Activated gamma-delta T cell treated with Interleukin-2 at 50 U/mL for 16 hours (primary cell): ENCODE data around the gene CADM2.
"Not testable (repeated sequence)": the region's sequence is repeated elsewhere in the genome, so short reads cannot be mapped to it uniquely, and the experiment has no call there.

Source experiments
- DNase-seq: peaks from one replicate; pipeline ENCODE4 v3.0.0-alpha.2; 2020

The CADM2 gene

DNA sequence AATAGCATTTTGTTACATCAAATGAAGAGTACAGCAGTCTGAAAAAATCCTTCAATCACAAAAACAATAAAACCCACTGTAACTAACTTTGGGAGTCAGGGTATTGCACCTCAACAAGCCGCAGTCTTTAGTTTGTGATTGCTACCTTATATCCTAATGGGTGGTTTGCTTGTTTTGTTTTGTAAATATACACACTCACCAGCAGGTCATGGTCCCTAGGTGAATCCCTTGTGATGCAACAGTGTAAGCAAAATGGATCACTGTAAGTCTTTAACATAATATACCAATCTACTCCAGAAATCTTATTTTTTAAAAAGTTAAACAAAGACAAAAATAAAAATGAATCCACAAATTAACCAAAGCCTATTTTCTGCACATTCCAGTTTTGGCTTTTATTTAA, 749.5 kb downstream of the CADM2 start:
- DNase-seq, result not testable (repeated sequence)

DNA sequence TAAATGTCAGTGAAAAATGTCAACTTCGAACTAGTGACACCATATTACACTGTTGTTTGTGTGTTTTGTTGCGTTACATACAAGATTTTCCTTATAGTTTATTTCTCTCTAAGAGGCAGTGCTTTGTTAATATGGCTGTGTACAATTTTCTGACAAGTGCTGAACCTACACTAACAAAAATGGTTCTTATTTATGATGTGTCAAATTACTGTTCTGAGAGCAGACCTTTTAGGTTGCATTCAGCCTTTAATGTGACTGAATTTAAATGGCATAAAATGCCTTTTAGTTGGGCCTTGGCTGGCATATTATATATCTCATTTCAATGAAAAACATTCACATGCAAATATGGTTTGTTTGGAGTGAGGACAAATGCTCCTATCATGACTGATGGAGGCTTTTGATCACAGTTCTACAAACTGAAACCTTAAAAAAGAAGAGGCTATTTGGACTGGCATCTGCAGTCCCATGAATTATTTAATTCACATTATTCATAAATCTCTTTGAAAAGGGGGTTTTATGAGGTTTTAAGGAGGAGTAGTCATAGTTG, 750.6 kb downstream of the CADM2 start:
- DNase-seq, result no peak

DNA sequence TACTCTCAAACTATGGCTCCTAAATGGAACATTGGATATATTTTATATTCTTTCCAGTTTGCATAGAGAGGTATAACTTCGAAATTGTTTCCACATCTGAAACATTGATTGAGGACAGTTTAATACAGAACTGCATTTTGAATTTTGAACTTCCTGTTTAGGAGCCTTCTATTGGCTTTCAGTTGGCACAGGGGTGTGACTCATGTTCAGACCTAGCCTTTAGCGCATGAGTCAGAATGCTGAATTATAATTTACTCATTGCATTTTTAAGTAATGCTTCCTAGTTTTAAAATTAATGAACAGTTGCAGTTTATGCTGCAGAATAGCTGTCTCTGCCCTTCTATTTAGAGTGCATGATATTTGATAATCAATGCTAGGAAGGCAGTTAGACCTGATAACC, 751.7 kb downstream of the CADM2 start:
- DNase-seq, result no peak

DNA sequence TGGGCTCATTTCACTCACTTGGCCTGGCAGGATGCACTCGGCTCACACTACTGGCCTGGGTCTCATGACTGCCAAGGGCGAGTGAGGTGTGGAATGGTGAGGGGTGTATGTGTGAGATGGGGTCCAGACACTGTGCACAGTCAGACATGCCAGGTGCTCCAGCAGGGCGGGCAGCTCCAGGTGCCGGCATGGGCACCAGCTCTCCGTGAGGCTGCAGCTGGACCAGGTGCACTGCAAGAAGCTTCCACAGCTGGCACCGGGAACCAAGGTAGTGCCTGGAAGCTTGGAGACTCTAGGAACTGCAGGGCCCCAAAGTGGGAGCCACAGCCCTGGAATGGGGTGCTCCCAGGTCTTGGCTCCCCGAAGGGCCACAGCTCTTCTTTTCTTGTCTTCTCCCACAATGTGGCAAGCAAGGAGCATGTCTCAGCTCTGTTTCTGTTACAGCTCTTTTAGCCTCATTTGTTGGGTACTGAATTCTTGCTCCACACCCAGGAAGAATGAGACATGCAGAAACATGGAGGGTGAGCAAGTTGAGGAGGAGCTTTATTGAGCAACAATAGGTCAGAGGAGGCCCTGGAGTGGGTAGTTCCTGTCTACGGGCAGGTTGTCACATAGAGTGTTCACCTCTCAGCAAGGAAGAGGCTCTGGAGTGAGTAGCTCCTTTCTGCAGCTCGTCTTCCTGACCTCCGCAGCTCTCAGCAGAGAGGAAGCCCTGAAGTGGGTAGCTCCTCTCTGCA, 762.8 kb downstream of the CADM2 start:
- DNase-seq, result no peak

DNA sequence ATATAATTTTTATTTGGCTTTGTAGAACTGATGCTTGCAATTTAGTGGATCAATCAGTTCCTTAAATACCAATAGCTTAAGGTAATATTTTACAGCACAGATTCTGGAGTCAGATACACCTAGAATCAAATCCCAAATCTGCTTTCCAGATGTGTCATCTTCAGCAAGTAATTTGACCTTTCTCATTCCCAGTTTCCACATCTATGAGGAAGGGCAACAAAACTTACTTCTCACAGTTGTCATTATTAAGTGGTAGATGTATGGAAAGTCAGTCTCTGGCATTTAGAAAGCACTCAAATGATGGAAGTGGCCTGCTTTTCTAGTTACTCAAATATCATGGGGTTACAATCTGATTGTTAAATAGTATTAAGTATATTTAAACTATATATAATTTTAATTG, 767.0 kb downstream of the CADM2 start:
- DNase-seq, result no peak

DNA sequence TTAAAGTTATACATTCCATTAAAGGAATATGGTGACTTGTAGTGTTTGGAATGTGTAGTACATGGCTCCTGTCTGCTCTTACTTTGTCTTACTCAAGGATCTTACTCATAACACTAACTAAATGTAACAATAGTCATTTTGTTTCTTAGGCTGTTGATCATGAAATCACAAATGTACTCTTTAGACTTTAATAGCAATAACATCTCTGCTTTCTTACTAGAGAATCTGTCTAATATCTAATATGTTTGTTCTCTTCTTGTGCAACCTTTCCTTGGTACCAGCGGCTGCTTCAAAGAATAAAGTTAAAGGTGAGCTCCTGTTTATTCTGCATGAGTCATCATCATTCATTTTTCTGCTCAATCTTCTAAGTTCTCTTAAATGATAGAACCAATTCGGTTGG, 767.5 kb downstream of the CADM2 start:
- DNase-seq, result no peak

DNA sequence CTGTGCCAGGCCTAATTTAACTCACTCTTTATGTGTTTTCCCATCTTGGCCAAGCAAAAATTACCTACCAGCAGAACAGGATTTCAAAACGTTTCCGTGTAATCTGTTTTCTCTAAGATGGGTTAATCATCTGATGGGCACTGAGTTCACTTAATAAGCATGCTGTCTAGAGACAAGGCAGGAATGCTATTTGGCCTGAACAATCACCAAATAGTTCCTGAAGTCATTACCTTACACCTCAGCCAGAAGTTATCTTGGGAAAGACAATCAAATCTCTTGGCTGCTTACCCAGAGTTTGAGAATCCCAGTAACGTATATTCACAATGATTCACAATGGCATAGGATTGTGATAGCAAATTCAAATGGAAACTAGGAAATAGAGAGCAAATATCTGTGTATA, 779.1 kb downstream of the CADM2 start:
- DNase-seq, result no peak

DNA sequence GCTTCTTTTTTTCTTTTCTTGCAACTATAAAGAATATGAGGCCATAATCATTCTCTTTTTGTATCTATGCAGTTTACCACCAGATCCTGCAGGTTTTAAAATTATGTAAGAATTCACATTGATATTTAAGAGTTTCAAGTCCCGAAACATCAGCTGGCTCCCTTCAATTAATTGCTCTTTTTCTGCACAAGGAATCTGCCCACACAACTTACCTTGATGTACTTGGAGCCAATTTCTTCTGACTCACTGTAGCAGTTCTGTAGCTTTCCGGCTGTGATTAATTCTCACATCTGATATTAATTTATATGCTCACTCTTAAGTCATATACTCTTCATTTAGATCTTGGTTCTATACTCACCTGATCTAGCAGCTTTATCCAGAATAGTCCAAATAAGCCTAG, 781.8 kb downstream of the CADM2 start:
- no peak for DNase-seq

DNA sequence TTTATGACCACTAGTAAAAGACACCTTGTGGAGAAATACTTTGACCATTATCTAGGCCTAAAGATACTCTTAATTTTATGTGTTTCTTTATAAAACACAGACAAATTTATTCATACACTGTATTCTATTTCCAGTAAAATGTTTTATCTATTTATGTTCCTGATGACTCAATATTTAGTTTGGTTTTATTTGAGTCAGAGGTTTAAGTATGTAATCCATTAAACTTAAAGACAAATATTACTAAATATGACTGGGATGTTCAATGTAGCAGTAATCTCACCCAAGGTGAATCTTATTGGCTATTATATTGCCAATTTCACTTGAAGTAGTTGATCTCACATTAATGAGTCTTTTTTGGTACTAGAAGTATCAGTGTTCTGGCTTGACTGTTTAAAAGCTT, 799.7 kb downstream of the CADM2 start:
- DNase-seq, result no peak

DNA sequence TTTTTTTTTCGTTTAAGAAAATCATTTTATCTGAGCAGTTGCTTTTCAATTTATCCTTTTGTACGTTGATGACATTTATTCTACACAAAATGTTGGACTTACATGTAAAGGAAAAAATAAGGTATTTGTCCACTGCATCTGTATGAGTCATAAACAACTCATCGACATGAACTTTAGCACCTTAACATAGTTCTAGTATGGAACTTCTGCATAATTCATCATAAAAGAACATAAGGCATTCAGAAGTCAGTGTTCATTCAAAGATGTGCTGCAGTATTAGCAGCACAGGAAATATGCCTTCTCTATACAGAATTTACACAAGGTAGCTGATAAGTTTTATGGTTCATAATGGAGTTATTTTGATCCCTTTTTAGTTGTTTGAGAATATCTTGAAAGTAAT, 801.6 kb downstream of the CADM2 start:
- DNase-seq, result no peak

DNA sequence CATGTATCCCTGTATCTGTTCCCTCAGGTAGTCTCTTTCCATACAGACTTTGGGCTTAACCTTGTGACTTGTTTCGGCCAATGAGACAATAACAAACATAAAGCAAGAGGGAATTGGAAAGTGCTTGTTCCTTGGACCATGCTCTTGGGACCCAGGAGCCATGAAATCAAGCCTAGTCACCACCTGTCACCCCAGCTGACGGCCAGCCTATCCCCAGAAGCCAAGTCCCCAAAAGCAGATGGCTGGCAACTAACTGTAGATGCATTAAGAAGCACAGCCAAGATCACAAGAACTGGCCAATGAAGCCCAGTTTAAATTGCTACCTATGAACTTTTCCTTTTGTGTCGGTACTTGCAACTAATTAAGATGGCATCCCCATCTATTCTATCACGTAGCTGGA, 822.0 kb downstream of the CADM2 start:
- no peak for DNase-seq

DNA sequence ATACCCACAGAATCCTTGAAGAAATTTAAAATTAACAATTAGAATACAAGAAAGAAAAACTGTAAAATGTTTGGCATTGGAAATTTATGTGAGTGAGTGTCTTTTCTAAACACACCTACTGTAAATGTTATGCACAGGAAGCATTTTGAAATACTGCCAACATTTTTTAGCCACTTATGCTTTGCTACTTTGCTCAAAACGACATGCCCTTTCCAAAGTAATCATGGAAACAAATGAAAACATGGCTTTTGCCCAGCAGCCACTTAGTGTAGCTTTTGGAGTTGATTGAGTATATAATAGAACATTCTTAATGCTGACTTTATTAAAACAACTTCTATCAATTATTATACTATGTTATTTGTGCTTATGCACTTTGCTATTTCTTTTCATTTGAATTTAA, 823.0 kb downstream of the CADM2 start:
- DNase-seq, result no peak

DNA sequence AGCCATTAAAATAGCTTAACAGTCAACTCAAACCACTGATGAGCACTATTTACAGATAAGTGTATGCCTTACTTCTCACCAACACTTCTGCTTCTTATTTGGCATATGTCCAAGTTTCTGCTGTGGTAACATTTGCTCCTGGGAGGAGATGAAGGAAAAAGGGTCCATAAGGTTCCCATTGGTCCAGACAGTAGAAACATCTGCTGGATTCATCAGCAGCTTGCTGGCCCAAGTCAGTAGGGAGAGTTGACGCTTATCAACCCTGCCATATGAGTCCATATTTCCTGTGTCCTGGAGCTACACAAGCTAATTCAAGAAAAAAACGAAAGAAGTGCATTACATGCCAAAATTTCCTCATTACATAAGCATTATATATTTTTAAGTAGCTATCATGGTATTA, 824.5 kb downstream of the CADM2 start:
- no peak for DNase-seq

DNA sequence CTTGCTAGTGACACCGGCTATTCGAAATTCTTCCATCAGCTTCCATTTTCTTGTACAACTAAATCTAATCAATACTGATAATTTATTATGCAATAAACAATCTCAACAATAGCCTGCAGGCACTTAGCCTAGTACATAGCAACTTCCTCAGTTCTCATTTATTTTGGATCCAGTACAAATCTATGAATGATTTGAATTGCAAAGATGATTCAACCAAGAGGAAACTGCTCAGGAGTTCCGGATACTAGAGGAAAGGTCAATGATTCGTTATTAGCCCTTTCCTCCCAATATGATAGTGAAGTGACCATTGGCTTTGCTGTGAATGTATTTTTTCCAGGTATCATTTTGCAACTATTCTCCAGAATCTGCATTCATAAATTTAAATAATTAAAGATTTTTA, 827.0 kb downstream of the CADM2 start:
- DNase-seq, result no peak

DNA sequence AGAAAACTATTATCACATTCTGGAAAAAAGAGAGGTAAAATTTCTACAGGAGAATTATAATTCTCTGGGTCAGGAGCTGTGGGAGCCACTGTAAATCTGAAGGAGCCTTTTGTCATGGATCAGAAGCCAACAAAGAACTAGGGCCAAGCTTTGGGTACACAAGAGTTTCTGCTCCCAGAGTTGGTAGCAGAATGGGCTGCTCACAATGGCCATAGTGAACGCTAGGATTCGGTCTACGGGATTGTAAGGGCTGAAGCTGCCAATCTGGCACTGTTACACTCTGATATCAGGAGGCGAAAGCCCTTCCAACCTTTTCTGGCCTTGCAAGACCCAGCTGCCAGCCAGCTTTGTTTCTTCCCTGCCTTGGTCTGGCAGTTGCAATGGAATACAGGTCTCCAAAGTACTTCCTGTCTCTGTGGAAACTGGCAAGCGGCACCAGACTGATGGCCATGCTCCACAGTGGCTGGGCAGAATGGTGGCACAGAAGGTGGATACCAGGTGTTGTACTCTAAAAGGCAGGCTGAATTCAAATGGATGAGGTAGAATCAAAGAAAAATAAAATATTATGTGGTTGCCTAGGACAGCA, 831.7 kb downstream of the CADM2 start:
- DNase-seq, result no peak

DNA sequence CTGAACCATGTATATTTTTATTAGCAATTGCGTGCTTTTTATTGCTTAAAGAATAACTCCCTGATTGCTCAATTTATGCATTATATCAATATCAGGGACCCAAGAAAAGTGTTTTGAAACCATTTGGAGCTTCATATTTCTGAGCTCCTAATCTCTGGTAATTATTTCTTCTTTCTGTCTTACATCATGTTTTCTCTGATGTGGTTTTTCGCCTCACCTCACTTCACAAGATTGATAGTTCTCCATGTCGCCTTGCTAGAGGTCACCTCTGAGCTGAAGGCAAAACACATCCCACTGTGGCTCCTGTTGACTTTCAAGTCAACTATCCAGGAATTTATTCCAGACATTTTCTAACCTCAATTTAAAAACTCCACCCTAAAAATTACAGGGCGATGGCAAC, 837.4 kb downstream of the CADM2 start:
- no peak for DNase-seq

DNA sequence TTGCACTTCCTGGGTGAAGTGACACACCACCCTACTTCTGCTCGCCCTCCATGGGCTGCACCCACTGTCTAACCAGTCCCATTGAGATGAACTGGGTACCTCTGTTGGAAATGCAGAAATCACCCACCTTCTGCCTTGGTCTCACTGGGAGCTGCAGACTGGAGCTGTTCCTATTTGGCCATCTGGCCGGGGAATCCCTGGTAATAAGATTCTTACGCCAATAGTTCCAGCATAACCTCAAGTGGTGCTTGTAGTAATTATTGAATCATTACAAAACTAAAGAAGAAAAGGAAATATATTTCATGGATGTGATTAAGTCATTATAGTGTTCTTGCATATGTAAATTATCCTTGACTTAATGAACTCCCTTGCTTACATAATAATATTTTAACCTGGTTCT, 841.9 kb downstream of the CADM2 start:
- DNase-seq, result no peak

DNA sequence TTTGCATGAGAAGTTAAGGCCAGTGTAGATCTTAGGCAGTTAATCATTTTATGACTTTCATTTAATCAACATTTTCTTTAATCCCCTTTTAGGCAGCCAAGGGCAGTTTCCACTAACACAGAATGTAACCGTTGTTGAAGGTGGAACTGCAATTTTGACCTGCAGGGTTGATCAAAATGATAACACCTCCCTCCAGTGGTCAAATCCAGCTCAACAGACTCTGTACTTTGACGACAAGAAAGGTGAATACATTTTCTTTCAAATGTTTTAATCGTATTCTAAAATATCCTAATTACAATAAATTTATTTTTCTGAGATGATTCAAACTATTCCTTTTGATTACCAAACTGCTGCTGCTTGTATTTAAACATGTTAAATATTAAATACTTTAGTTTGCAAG, 843.2 kb downstream of the CADM2 start:
- DNase-seq, result no peak

DNA sequence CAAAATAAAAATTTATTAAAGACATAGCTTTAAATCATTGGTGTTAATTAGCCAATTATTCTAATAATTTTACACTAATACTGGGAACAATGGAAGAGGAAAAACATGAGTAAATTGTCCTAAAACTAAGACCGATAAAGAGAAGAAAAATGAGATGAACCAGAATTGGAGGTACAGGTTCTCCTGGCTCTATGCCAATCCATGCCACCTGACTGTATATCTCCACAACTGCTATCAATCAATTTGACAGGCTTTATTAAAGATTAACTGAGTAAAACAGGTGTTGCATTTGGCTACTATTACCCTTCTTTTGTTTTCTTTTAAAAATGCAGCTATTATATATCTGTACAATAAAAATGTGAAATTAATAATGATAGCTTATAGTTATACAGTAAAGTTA, 850.0 kb downstream of the CADM2 start:
- DNase-seq, result no peak

DNA sequence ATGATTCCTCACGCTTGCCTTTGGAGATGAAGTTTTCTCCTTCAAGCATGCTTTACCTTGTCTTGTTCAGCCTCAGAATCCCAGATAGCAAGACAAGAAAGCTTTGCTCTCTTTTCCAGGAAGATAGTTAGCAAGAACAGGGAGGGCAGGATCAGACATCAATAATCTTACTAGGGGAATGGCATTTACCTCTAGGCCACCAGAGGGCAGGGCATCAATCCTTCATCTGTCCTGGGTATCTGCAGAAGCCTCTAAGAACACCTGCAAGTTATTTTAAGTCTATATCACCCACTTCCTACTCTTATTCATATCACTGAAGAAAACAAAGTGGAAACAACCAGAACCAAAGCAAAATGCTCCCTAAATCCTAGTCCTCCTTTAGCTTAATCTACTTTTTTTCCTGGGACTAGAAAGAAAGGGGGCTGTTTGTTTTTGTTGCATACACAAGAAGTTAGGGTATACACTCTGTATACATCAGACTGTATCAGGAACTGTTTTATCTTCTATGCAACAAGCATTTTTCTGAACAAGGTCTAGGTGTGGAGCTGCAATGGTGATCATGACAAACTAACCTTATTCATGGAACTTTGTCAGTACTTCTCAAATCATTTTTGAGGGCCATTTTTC, 862.5 kb downstream of the CADM2 start:
- DNase-seq, result no peak

DNA sequence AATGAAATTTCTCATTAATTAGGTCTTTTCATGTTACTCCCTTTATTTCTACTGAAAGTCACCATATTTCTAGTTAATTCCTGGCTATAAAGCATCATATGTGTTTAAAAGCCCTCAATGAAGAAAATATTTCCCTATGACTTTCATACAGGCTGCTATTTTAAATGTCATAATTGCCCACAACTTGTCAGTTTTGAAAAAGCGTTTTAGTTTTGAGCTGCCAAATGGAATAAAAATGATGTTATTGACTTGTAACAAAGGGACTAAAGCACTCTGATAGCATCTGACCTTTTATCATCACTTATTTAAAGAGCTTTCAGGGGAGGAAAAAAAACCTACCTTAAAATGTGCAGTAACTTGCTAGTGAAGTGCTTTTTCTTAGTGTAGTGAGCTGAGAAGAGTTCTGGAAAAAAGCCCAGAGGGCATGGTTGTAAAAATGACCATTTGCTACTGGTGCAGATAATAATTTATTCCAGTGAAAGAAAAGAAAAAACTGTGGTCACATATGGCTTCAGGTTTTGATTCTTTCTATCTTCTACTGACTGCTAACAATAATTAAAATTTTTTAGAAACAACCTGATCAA, 877.2 kb downstream of the CADM2 start:
- DNase-seq, result no peak

DNA sequence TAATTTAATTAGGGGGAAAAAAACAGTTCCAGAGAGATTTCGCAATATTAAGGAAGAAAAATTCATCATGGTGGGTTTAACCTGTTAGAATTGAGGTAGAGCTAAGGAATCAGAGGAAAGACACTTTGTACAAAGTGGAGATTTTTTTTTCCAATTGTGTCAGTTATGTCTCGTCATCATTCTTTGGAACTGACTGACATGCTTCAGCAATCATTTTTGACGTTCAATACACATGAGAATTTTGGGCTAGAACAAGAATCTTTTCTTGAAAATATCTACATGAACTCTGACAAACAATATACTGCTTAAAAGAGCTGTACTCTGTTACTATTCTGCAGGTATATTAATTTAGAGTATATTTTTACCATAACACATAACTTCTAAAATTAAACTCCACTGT, 878.6 kb downstream of the CADM2 start:
- no peak for DNase-seq

DNA sequence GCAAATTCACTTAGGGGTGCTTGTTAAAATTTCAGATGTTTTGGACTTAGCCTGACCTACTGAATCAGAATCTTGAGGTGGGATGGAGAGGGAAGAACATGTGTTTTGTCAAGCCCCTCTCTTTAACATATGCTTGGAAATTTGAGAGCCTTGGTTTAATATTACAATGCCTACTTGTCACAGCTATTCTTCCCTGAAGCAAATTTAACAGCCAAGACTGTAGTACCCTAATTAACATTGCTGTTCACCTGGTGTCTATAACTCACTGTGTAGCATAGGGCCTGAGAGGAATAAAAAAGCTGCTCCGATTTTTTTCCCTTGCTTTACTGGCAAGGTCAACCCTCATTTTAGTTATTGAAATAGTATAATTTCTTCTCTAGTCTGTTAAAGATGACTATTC, 880.1 kb downstream of the CADM2 start:
- no peak for DNase-seq

DNA sequence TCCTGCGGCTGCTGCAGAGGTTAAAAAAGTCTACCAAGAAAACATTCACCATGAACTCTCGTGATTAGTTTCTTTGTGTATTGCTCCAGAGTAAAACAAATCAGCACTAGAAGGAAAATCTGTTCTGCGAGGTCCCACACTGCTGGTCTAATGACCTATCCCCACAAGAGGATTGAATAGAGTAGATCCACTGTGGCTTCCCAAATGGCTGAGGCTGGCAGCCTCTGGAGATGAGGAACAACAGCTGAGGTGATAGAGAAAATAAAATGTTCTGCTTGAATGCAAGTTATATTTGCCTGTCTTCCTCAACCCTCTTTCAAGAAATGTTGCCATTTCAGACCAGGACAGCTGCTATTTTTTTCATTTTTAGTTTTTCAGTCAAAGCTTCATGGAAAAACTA, 883.3 kb downstream of the CADM2 start:
- DNase-seq, result no peak
